Measurements from ENCODE around the gene POLR2A.

DNA sequence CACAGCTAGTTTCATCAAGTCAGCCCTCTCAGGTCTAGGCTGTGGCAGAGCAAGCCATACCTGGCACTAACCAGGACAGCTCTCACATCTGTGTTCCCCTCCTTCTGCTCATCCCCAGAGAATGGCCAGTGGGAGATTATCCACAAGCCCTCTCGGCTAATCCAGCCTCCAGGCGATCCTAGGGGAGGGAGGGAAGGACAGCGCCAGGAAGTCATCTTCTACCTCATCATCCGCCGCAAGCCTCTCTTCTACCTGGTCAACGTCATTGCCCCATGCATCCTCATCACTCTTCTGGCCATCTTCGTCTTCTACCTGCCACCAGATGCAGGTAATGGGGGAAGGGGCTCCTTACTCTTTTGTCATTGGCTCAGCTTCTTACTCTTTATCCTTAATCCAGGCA is 35.7 kb upstream of the POLR2A start:
- TF ChIP-seq JUN (IDR thresholded peaks at IDR 0.05) (no peak), ZNF302 (CRISPR knock-in tag; IDR thresholded peaks at IDR 0.05) (no peak), SREBF2 (IDR thresholded peaks at IDR 0.05) (no peak), EP300 (IDR thresholded peaks at IDR 0.05) (no peak)
- TF ChIP-seq, protein P1, sequence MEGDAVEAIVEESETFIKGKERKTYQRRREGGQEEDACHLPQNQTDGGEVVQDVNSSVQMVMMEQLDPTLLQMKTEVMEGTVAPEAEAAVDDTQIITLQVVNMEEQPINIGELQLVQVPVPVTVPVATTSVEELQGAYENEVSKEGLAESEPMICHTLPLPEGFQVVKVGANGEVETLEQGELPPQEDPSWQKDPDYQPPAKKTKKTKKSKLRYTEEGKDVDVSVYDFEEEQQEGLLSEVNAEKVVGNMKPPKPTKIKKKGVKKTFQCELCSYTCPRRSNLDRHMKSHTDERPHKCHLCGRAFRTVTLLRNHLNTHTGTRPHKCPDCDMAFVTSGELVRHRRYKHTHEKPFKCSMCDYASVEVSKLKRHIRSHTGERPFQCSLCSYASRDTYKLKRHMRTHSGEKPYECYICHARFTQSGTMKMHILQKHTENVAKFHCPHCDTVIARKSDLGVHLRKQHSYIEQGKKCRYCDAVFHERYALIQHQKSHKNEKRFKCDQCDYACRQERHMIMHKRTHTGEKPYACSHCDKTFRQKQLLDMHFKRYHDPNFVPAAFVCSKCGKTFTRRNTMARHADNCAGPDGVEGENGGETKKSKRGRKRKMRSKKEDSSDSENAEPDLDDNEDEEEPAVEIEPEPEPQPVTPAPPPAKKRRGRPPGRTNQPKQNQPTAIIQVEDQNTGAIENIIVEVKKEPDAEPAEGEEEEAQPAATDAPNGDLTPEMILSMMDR (IDR thresholded peaks at IDR 0.05): no peak

Data from A549 (cell line).